H1 (cell line): ENCODE measurements around the gene CDK19. TPM values are rescaled to one million over a fixed set of nuclear protein-coding genes. Genes with fewer than 3 reads are reported as not detected.

ENCODE experiments used
- CTCF ChIA-PET: fragments of 300-600 bp; sonication (Branson Sonifier 250); formaldehyde crosslinking; loops from one replicate; lab custom pipeline; 2021; ENCODE audit not compliant: partially characterized antibody; lab: Charles Lee
- POLR2A ChIA-PET: fragments of 300-600 bp; sonication (Branson Sonifier 250); formaldehyde crosslinking; loops from one replicate; lab custom pipeline; 2021; ENCODE audit warnings: inconsistent platforms; ENCODE audit not compliant: partially characterized antibody; lab: Charles Lee
- DNase-seq, 2 experiments: peaks; one replicate each; pipeline versions ENCODE4 v3.0.0 to v3.0.0-alpha.2; 2010 to 2022; ENCODE audit warnings: low spot score in 2 of 2, low read depth in 1 of 2, mixed read lengths in 1 of 2
- FAIRE-seq: peaks from 2 replicates; lab custom pipeline; 2011; peaks lifted over from hg19 to GRCh38; lab: Jason Lieb, UNC
- H2AFZ ChIP-seq: 2 replicates; pipeline ENCODE4 v1.8.1; 2012; ENCODE audit warnings: low read length, inconsistent platforms
- H2AK5ac ChIP-seq: 2 replicates; pipeline ENCODE4 v1.6.1; 2013; ENCODE audit warnings: low read depth, low read length
- H2BK120ac ChIP-seq: replicated peaks from 2 replicates; pipeline ENCODE3; 2013; ENCODE audit warnings: low read depth, low read length, inconsistent platforms
- H2BK12ac ChIP-seq: 2 replicates; pipeline ENCODE4 v1.6.1; 2013; ENCODE audit warnings: low read depth, low read length
- H2BK15ac ChIP-seq: 2 replicates; pipeline ENCODE4 v1.6.1; 2013; ENCODE audit warnings: low read length
- H2BK20ac ChIP-seq: 2 replicates; pipeline ENCODE4 v1.6.1; 2013; ENCODE audit warnings: low read length
- H2BK5ac ChIP-seq: 2 replicates; pipeline ENCODE4 v1.6.1; 2013; ENCODE audit warnings: low read depth, low read length
- H3K14ac ChIP-seq: 2 replicates; pipeline ENCODE4 v1.6.1; 2013; ENCODE audit warnings: inconsistent platforms; ENCODE audit not compliant: insufficient read length
- H3K18ac ChIP-seq: 2 replicates; pipeline ENCODE4 v1.6.1; 2013; ENCODE audit warnings: low read length; ENCODE audit errors: extremely low read depth
- H3K23ac ChIP-seq: 2 replicates; pipeline ENCODE4 v1.6.1; 2013; ENCODE audit warnings: inconsistent platforms; ENCODE audit not compliant: insufficient read length
- H3K23me2 ChIP-seq: 2 replicates; pipeline ENCODE4 v1.6.1; 2013; ENCODE audit warnings: low read depth, low read length
- H3K27ac ChIP-seq: 2 replicates; pipeline ENCODE4 v1.6.1; 2011; ENCODE audit warnings: low read depth, low read length, inconsistent platforms
- H3K27me3 ChIP-seq, 4 experiments: replicated peaks in 1 of 4; 1 replicate in 1 of 4; 2 replicates in 3 of 4; pipeline versions ENCODE4 v1.6.1 to v1.8.1; 2011 to 2013; ENCODE audit warnings: low read length in 3 of 4, mild to moderate bottlenecking in 3 of 4, inconsistent platforms in 2 of 4, mixed read lengths in 2 of 4, moderate library complexity in 1 of 4; ENCODE audit not compliant: control insufficient read depth in 3 of 4, insufficient read depth in 3 of 4; ENCODE audit errors: extremely low read depth in 1 of 4
- H3K36me3 ChIP-seq, 4 experiments: 2 replicates each; pipeline versions ENCODE4 v1.6.1 to v1.8.1; 2011 to 2013; ENCODE audit warnings: mild to moderate bottlenecking in 4 of 4, low read length in 3 of 4, moderate library complexity in 2 of 4, control low read depth in 1 of 4, inconsistent platforms in 1 of 4; ENCODE audit not compliant: insufficient read depth in 4 of 4, control insufficient read depth in 2 of 4
- H3K4ac ChIP-seq: replicated peaks from 2 replicates; pipeline ENCODE3; 2013; ENCODE audit warnings: low read length, low read depth, mixed read lengths, inconsistent platforms; ENCODE audit not compliant: insufficient read length
- H3K4me1 ChIP-seq, 4 experiments: replicated peaks in 1 of 4; 1 replicate in 1 of 4; 2 replicates in 3 of 4; pipeline versions ENCODE4 v1.6.1 to v1.8.1; 2011 to 2013; ENCODE audit warnings: low read length in 3 of 4, inconsistent platforms in 2 of 4, mixed read lengths in 1 of 4; ENCODE audit not compliant: insufficient read depth in 4 of 4, control insufficient read depth in 3 of 4
- H3K4me2 ChIP-seq, 2 experiments: 2 replicates each; pipeline versions ENCODE4 v1.6.1 to v1.8.1; 2011 to 2013; ENCODE audit warnings: low read depth in 2 of 2, low read length in 2 of 2, control low read depth in 1 of 2, inconsistent platforms in 1 of 2, mild to moderate bottlenecking in 1 of 2; ENCODE audit not compliant: insufficient read depth in 1 of 2
- H3K4me3 ChIP-seq, 4 experiments: fragments of 200-600, 300-600 bp in 1 of 4; sonication (generic), shearing (Covaris generic), sonication (Bioruptor Twin) in 1 of 4; 2 replicates each; pipeline versions ENCODE4 v1.5.1 to v1.8.1; 2011 to 2016; ENCODE audit warnings: low read length in 4 of 4, low read depth in 3 of 4, control low read depth in 2 of 4, inconsistent platforms in 2 of 4, mild to moderate bottlenecking in 2 of 4, mixed read lengths in 1 of 4, moderate library complexity in 1 of 4; ENCODE audit not compliant: insufficient read depth in 2 of 4; ENCODE audit errors: extremely low read depth in 1 of 4
- H3K56ac ChIP-seq: replicated peaks from 2 replicates; pipeline ENCODE3; 2013; ENCODE audit warnings: low read depth, mild to moderate bottlenecking, mixed read lengths, low read length, inconsistent platforms; ENCODE audit not compliant: insufficient read length
- H3K79me1 ChIP-seq: 2 replicates; pipeline ENCODE4 v1.6.1; 2013; ENCODE audit warnings: low read depth, low read length, control low read depth
- H3K79me2 ChIP-seq, 2 experiments: 2 replicates each; pipeline versions ENCODE4 v1.6.1 to v1.8.1; 2012 to 2013; ENCODE audit warnings: low read length in 2 of 2, mild to moderate bottlenecking in 2 of 2, inconsistent platforms in 1 of 2; ENCODE audit not compliant: insufficient read depth in 2 of 2, control insufficient read depth in 1 of 2
- H3K9ac ChIP-seq, 4 experiments: replicated peaks in 1 of 4; 1 replicate in 1 of 4; 2 replicates in 3 of 4; pipeline versions ENCODE4 v1.6.1 to v1.8.1; 2011 to 2013; ENCODE audit warnings: low read depth in 3 of 4, low read length in 3 of 4, control low read depth in 2 of 4, mild to moderate bottlenecking in 2 of 4, moderate library complexity in 2 of 4, inconsistent platforms in 1 of 4; ENCODE audit errors: extremely low read depth in 1 of 4
- H3K9me3 ChIP-seq, 2 experiments: 2 replicates each; pipeline versions ENCODE4 v1.6.1 to v1.8.1; 2012 to 2013; ENCODE audit warnings: mild to moderate bottlenecking in 2 of 2, moderate library complexity in 2 of 2, control low read depth in 1 of 2, inconsistent platforms in 1 of 2, low read depth in 1 of 2, low read length in 1 of 2, mixed read lengths in 1 of 2; ENCODE audit not compliant: insufficient read depth in 2 of 2
- H4K20me1 ChIP-seq, 2 experiments: replicated peaks in 1 of 2; 2 replicates each; pipeline versions ENCODE3 to v1.8.1; 2011 to 2013; ENCODE audit warnings: inconsistent platforms in 2 of 2, low read length in 2 of 2, mild to moderate bottlenecking in 1 of 2; ENCODE audit not compliant: insufficient read depth in 2 of 2, control insufficient read depth in 1 of 2
- H4K5ac ChIP-seq: 2 replicates; pipeline ENCODE4 v1.6.1; 2013; ENCODE audit warnings: low read length, low read depth, mixed read lengths, inconsistent platforms; ENCODE audit not compliant: insufficient read length
- H4K8ac ChIP-seq: 2 replicates; pipeline ENCODE4 v1.8.0; 2013; ENCODE audit warnings: mild to moderate bottlenecking, moderate library complexity, low read length, inconsistent platforms; ENCODE audit not compliant: insufficient read depth; ENCODE audit errors: extremely low read depth
- H4K91ac ChIP-seq: replicated peaks from 2 replicates; pipeline ENCODE3; 2013; ENCODE audit warnings: low read length, mixed read lengths, inconsistent platforms; ENCODE audit not compliant: insufficient read length
- ATF3 ChIP-seq: IDR thresholded peaks from 2 replicates; pipeline ENCODE4 v1.6.1; 2011; ENCODE audit warnings: low read depth, mild to moderate bottlenecking, low read length; ENCODE audit not compliant: insufficient read depth
- BACH1 ChIP-seq: IDR thresholded peaks from 2 replicates; pipeline ENCODE4 v1.6.1; 2012; ENCODE audit warnings: low read length, improper control_type of control experiment
- CHD2 ChIP-seq: IDR thresholded peaks from 2 replicates; pipeline ENCODE4 v1.6.1; 2012; ENCODE audit warnings: low read length, improper control_type of control experiment
- EZH2 ChIP-seq: fragments of 200-600 bp; sonication (generic); IDR thresholded peaks from 2 replicates; pipeline ENCODE4 v1.7.1; 2012; ENCODE audit warnings: low read depth, mild to moderate bottlenecking, moderate library complexity, low read length, inconsistent platforms; ENCODE audit not compliant: severe bottlenecking
- FOSL1 ChIP-seq: IDR thresholded peaks from 2 replicates; pipeline ENCODE4 v1.6.1; 2011; ENCODE audit warnings: mild to moderate bottlenecking, low read depth, low read length, moderate library complexity; ENCODE audit not compliant: insufficient read depth
- GABPA ChIP-seq: IDR thresholded peaks from 2 replicates; pipeline ENCODE4 v1.6.1; 2011; ENCODE audit warnings: mild to moderate bottlenecking, low read length, moderate library complexity, borderline replicate concordance; ENCODE audit not compliant: insufficient read depth
- RNF2 ChIP-seq: fragments of 200-900, 300-1000 bp; sonication (generic); IDR thresholded peaks from 2 replicates; pipeline ENCODE4 v1.7.1; 2016; ENCODE audit warnings: borderline replicate concordance, low read depth, mild to moderate bottlenecking, antibody characterized with exemption, low read length; ENCODE audit not compliant: poor library complexity, severe bottlenecking; ENCODE audit errors: missing control alignments
- RXRA ChIP-seq: IDR thresholded peaks from 2 replicates; pipeline ENCODE4 v1.6.1; 2011; ENCODE audit warnings: low read depth, mild to moderate bottlenecking, low read length, moderate library complexity; ENCODE audit not compliant: insufficient read depth
- USF2 ChIP-seq: IDR thresholded peaks from 2 replicates; pipeline ENCODE4 v1.6.1; 2011; ENCODE audit warnings: low read length, improper control_type of control experiment
- ZNF274 ChIP-seq: IDR thresholded peaks from 2 replicates; pipeline ENCODE4 v1.7.0; 2012; ENCODE audit warnings: low read length, borderline replicate concordance; ENCODE audit errors: extremely low read depth
- WGBS, 2 experiments: shearing (Covaris generic) in 1 of 2; methylation state at CpG; one replicate each; pipeline versions ENCODE4 v1.1.6 to v1.1.7; 2013 to 2015; ENCODE audit warnings: low lambda C conversion rate in 2 of 2, mixed read lengths in 2 of 2, inconsistent platforms in 1 of 2, low coverage in 1 of 2, missing lambda C conversion rate in 1 of 2; ENCODE audit not compliant: insufficient replicate concordance in 2 of 2, insufficient coverage in 1 of 2, insufficient read length in 1 of 2; ENCODE audit errors: extremely low coverage in 1 of 2, missing lambda C conversion rate in 1 of 2; 5-methylcytosine and 5-hydroxymethylcytosine counted together
- polyA plus RNA-seq, 7 experiments: library from polyadenylated mRNA; depleted of rRNA in 3 of 7; stranded (reverse) in 5 of 7; unstranded in 2 of 7; fragments of >200 nt in 5 of 7; fragments of 200-250 nt in 2 of 7; gene quantifications; 1 replicate in 5 of 7; 2 replicates in 1 of 7; 4 replicates in 1 of 7; pipeline versions ENCODE4 v1.2.1 to v1.2.3, GENCODE V29; 2011 to 2013; ENCODE audit warnings: missing spikeins in 2 of 7, mixed read lengths in 2 of 7
- total RNA-seq: library from RNA; stranded (reverse); fragmentation: NEBNext Ultra II Directional; extraction: Animal tissue kit (Norgen Biotek cat#: 25700); gene quantifications from 2 replicates; pipeline ENCODE4 v1.2.1, GENCODE V29; 2021

The CDK19 gene
- total and polyA plus RNA-seq, 2 of the 8 experiments (the other 6 are each of a cell fraction or from before 2014, with no cell fraction given) = 4.9 to 12.6 TPM

GRCh38 chr6:110849781-110850180 is 34.5 kb upstream of the CDK19 start:
- Histone ChIP-seq H2BK12ac (no peak overlapping the region), H3K14ac (no peak overlapping the region), H3K4me2 (no peak overlapping the region), H2BK120ac (no peak overlapping the region), H3K36me3 (no peaks in the 10 kb centered on the region), H3K79me1 (no peaks in the 10 kb centered on the region), H3K9me3 (no peaks in the 10 kb centered on the region), H3K9ac (no peak overlapping the region), H3K23ac (no peak overlapping the region), H3K27ac (no peak overlapping the region), H2BK20ac (no peak overlapping the region), H2AK5ac (no peak overlapping the region), H4K8ac (no peak overlapping the region), H2BK15ac (no peak overlapping the region), H3K4ac (no peak overlapping the region), H3K4me1 (no peaks in the 10 kb centered on the region), H2AFZ (no peak overlapping the region), H3K18ac (no peak overlapping the region), H4K91ac (no peak overlapping the region), H4K5ac (no peak overlapping the region), H3K23me2 (no peaks in the 10 kb centered on the region), H3K4me3 (no peak overlapping the region), H2BK5ac (no peak overlapping the region), H3K79me2 (no peaks in the 10 kb centered on the region), H4K20me1 (no peaks in the 10 kb centered on the region), H3K27me3 (no peaks in the 10 kb centered on the region), H3K56ac (no peak overlapping the region)
- no peak for FAIRE-seq
- CTCF ChIA-PET = interaction anchor here (1.1 kb wide), 1 partner anchor 30 kb away, joined by 5 read pairs; no protein-coding TSS in a partner anchor
- POLR2A ChIA-PET = interaction anchor here (1.2 to 1.3 kb wide), 2 partner anchors 26 to 108 kb away, joined by 3 to 4 read pairs; no protein-coding TSS in a partner anchor
- 96% methylated on average over 4 of the region's 4 CpGs; no CpG with 5 or more reads in 1 of the 2 experiments for WGBS, 2 experiments
- DNase-seq = no peak
- TF ChIP-seq RNF2 = no peak
- TF ChIP-seq ZNF274 = no peak
- no peak for TF ChIP-seq USF2
- no peak for TF ChIP-seq FOSL1
- no peak for TF ChIP-seq BACH1
- no peak for TF ChIP-seq ATF3
- no peak for TF ChIP-seq EZH2
- no peak for TF ChIP-seq GABPA
- no peak for TF ChIP-seq RXRA
- no peak for TF ChIP-seq CHD2
